OCI-LY7 (cell line): Measurements from ENCODE around the gene FLNB. TPM values are rescaled to one million over a fixed set of nuclear protein-coding genes. Genes with fewer than 3 reads are reported as not detected.

ENCODE experiments used
- BruUV-seq: library from RNA; stranded (reverse); fragments of 400-500 nt; replicated peaks from 2 replicates; lab custom pipeline; 2021; lab: Mats Ljungman, UMichigan
- CTCF ChIA-PET: fragments of 300-600 bp; sonication (Branson Sonifier 250); formaldehyde crosslinking; loops from one replicate; lab custom pipeline; 2022; ENCODE audit warnings: antibody characterized with exemption; ENCODE audit not compliant: unreplicated experiment; lab: Charles Lee
- POLR2A ChIA-PET: fragments of 300-600 bp; sonication (Branson Sonifier 250); formaldehyde crosslinking; loops from one replicate; lab custom pipeline; 2022; ENCODE audit warnings: antibody characterized with exemption; lab: Charles Lee
- DNase-seq: peaks from one replicate; pipeline ENCODE4 v3.0.0-alpha.2; 2015; ENCODE audit warnings: low spot score
- H2AFZ ChIP-seq: fragments of 200-600 bp; sonication (generic), shearing (Covaris generic); 2 replicates; pipeline ENCODE4 v1.6.1; 2014; ENCODE audit warnings: mild to moderate bottlenecking, antibody characterized with exemption, low read length, moderate library complexity
- H3K27ac ChIP-seq: fragments of 200-600 bp; sonication (generic); 2 replicates; pipeline ENCODE4 v1.5.1; 2014; ENCODE audit warnings: mixed run types, low read depth, mild to moderate bottlenecking, moderate library complexity, low read length, inconsistent platforms; ENCODE audit not compliant: poor library complexity, severe bottlenecking
- H3K36me3 ChIP-seq: fragments of 200-600 bp; sonication (generic); 2 replicates; pipeline ENCODE4 v1.6.1; 2014; ENCODE audit warnings: mild to moderate bottlenecking, antibody characterized with exemption, low read length, moderate library complexity, mixed read lengths; ENCODE audit not compliant: insufficient read depth
- H3K4me1 ChIP-seq: fragments of 200-600 bp; sonication (generic); 2 replicates; pipeline ENCODE4 v1.5.1; 2014; ENCODE audit warnings: mild to moderate bottlenecking, low read length; ENCODE audit not compliant: insufficient read depth, poor library complexity, severe bottlenecking
- H3K4me2 ChIP-seq: fragments of 200-600 bp; sonication (generic); 2 replicates; pipeline ENCODE4 v1.6.1; 2014; ENCODE audit warnings: mild to moderate bottlenecking, low read length
- H3K4me3 ChIP-seq: fragments of 200-600 bp; sonication (generic); 2 replicates; pipeline ENCODE4 v1.5.1; 2014; ENCODE audit warnings: mild to moderate bottlenecking, low read depth, low read length; ENCODE audit not compliant: poor library complexity, severe bottlenecking
- H3K79me2 ChIP-seq: fragments of 200-600 bp; sonication (generic); 2 replicates; pipeline ENCODE4 v1.6.1; 2016; ENCODE audit warnings: low read depth, mild to moderate bottlenecking, low read length, moderate library complexity, mixed read lengths; ENCODE audit not compliant: insufficient read depth
- H3K9me2 ChIP-seq: fragments of 200-600 bp; sonication (generic); 2 replicates; pipeline ENCODE4 v1.6.1; 2016; ENCODE audit warnings: mild to moderate bottlenecking, low read length, mixed read lengths; ENCODE audit not compliant: insufficient read depth
- H3K9me3 ChIP-seq: fragments of 200-600 bp; sonication (generic); 2 replicates; pipeline ENCODE4 v1.6.1; 2014; ENCODE audit warnings: mild to moderate bottlenecking, mixed run types, low read length, mixed read lengths
- H4K20me1 ChIP-seq: fragments of 200-600 bp; sonication (generic); 2 replicates; pipeline ENCODE4 v1.6.1; 2014; ENCODE audit warnings: mild to moderate bottlenecking, antibody characterized with exemption, low read length, moderate library complexity, mixed read lengths; ENCODE audit not compliant: insufficient read depth
- EZH2phosphoT487 ChIP-seq: fragments of 200-600 bp; sonication (generic); IDR thresholded peaks from 2 replicates; pipeline ENCODE4 v1.6.1; 2018; ENCODE audit warnings: low read depth, borderline replicate concordance, mild to moderate bottlenecking, mixed run types, antibody characterized with exemption, low read length, moderate library complexity, mixed read lengths
- intact Hi-C: fragments of 100-400 bp; cut with micrococcal nuclease; formaldehyde crosslinking; loops from one replicate; pipeline ENCODE4 v1.10.0; 2022; ENCODE audit not compliant: unreplicated experiment
- total RNA-seq, 2 experiments: library from RNA; depleted of rRNA in 1 of 2; stranded (reverse); fragments of >200 nt in 1 of 2; shearing (Covaris generic) in 1 of 2; gene quantifications; 2 replicates each; pipeline ENCODE4 v1.2.3, GENCODE V29; 2014 to 2022
- TF ChIP-seq, protein P1 (sequence below): fragments of 200-600 bp; sonication (generic); conservative IDR thresholded peaks from 2 replicates; pipeline ENCODE4 v1.5.1; 2014; ENCODE audit warnings: mild to moderate bottlenecking, antibody characterized with exemption, low read length, moderate library complexity, mixed read lengths

FLNB gene
- total RNA-seq, 2 experiments from 2014 or later, result 29.9 to 39.1 TPM

DNA sequence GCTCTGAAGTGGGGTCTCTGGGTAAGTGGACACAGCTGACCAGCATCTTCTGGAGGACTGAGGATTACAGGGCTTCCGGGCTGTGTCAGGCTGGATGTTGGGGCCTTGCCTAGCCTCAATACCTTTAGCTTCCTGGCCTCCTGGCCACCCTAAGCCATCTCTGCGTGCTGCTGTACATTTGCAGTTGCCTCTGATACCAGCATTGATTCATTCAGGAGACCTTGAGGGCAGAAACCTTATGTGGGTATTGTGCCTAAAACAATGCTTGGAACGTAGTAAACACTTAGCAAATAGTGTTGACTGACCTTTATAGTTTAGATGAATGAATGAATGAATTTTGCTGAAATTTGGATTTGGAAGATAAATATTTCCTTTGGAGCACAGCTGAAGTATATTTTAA is 97.0 kb downstream of the FLNB start:
- Histone ChIP-seq H3K9me2 (no peaks in the 10 kb centered on the region), H3K36me3 (peaks cover 46% of the 10 kb centered on the region), H4K20me1 (no peaks in the 10 kb centered on the region), H3K79me2 (no peaks in the 10 kb centered on the region), H3K9me3 (no peaks in the 10 kb centered on the region), H3K4me3 (no peak overlapping the region), H3K4me1 (no peaks in the 10 kb centered on the region), H3K4me2 (no peak overlapping the region), H2AFZ (no peak overlapping the region), H3K27ac (no peak overlapping the region)
- DNase-seq, result no peak
- BruUV-seq, result no TSS peak
- ChIA-PET POLR2A (interaction anchor here (0.7 kb wide), 1 partner anchor 21 kb away, joined by 4 read pairs; no protein-coding TSS in a partner anchor), CTCF (no interaction called here)
- intact Hi-C loops, result no loop called here
- TF ChIP-seq, protein P1, sequence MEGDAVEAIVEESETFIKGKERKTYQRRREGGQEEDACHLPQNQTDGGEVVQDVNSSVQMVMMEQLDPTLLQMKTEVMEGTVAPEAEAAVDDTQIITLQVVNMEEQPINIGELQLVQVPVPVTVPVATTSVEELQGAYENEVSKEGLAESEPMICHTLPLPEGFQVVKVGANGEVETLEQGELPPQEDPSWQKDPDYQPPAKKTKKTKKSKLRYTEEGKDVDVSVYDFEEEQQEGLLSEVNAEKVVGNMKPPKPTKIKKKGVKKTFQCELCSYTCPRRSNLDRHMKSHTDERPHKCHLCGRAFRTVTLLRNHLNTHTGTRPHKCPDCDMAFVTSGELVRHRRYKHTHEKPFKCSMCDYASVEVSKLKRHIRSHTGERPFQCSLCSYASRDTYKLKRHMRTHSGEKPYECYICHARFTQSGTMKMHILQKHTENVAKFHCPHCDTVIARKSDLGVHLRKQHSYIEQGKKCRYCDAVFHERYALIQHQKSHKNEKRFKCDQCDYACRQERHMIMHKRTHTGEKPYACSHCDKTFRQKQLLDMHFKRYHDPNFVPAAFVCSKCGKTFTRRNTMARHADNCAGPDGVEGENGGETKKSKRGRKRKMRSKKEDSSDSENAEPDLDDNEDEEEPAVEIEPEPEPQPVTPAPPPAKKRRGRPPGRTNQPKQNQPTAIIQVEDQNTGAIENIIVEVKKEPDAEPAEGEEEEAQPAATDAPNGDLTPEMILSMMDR, result no peak
- no peak for TF ChIP-seq EZH2phosphoT487

DNA sequence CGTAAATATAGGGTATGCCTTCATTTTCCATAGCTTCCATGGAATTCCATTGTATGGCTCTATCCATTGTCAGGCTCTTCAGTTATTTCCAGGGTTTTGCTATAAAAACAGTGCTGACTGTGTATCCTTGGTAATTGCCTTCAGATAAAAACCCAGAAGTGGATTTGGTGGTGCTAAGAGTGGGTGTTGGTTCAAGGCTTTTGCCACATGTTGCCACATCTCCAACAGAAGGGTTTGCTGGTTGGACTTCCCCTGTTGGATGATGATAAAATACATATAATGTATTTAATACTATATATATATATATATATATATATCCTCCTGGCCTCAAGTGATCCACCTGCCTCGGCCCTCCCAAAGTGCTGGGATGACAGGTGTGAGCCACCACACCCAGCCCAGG is 97.8 kb downstream of the FLNB start:
- BruUV-seq, result no TSS peak
- no peaks in the 10 kb centered on the region for H3K79me2 ChIP-seq
- ChIA-PET CTCF (no interaction called here), POLR2A (interaction anchor here (0.7 kb wide), 1 partner anchor 20 kb away, joined by 4 read pairs; no protein-coding TSS in a partner anchor)
- H2AFZ ChIP-seq, result no peak overlapping the region
- no peaks in the 10 kb centered on the region for H4K20me1 ChIP-seq
- no peak for TF ChIP-seq EZH2phosphoT487
- TF ChIP-seq, protein P1, result no peak
- H3K4me2 ChIP-seq, result no peak overlapping the region
- no peaks in the 10 kb centered on the region for H3K9me2 ChIP-seq
- H3K4me3 ChIP-seq, result no peak overlapping the region
- peaks cover 46% of the 10 kb centered on the region for H3K36me3 ChIP-seq
- intact Hi-C loops, result no loop called here
- H3K9me3 ChIP-seq, result no peaks in the 10 kb centered on the region
- no peak overlapping the region for H3K27ac ChIP-seq
- H3K4me1 ChIP-seq, result no peaks in the 10 kb centered on the region
- DNase-seq, result no peak

DNA sequence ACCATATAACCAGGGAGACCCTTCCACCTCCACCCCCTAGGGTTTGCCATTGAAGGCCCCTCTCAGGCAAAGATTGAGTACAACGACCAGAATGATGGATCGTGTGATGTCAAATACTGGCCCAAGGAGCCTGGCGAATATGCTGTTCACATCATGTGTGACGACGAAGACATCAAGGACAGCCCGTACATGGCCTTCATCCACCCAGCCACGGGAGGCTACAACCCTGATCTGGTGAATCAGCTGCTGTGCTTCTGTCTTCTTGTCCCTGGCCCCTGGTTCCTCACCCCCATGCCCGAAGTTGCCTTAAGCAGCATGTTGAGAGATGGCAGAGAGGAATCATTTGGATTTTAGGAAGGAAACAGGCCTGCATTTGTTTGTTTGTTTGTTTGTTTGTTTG is 98.4 kb downstream of the FLNB start:
- H3K4me3 ChIP-seq, result no peak overlapping the region
- ChIA-PET POLR2A (interaction anchor here (0.5 kb wide), 1 partner anchor 170 kb away, joined by 4 read pairs; no protein-coding TSS in a partner anchor), CTCF (no interaction called here)
- H4K20me1 ChIP-seq, result no peaks in the 10 kb centered on the region
- H3K27ac ChIP-seq, result no peak overlapping the region
- H3K4me1 ChIP-seq, result no peaks in the 10 kb centered on the region
- no peak overlapping the region for H2AFZ ChIP-seq
- H3K36me3 ChIP-seq, result peaks cover 44% of the 10 kb centered on the region
- TF ChIP-seq, protein P1, result no peak
- no peak for TF ChIP-seq EZH2phosphoT487
- H3K9me2 ChIP-seq, result no peaks in the 10 kb centered on the region
- intact Hi-C loops, result no loop called here
- BruUV-seq, result no TSS peak
- DNase-seq, result no peak
- H3K79me2 ChIP-seq, result no peaks in the 10 kb centered on the region
- no peaks in the 10 kb centered on the region for H3K9me3 ChIP-seq
- H3K4me2 ChIP-seq, result no peak overlapping the region
